GM18519 (cell line): Measurements from ENCODE around the gene SF3B3.
"Not testable (repeated sequence)": the region's sequence is repeated elsewhere in the genome, so short reads cannot be mapped to it uniquely, and the experiment has no call there.

ENCODE experiments used
- ATAC-seq: cut with Tn5 transposase; IDR thresholded peaks from one replicate; pipeline ENCODE4 v1.9.1; 2021; ENCODE audit warnings: mild to moderate bottlenecking, moderate library complexity; ENCODE audit not compliant: unreplicated experiment, low FRiP score

Gene SF3B3

GRCh38 chr16:70510216-70510615, 13.4 kb upstream of the SF3B3 start:
- ATAC-seq, result no peak

- ATAC-seq, result no peak
Observed at GRCh38 chr16:70511833-70512232, 11.8 kb upstream of the SF3B3 start.

GRCh38 chr16:70512456-70512855, 11.2 kb upstream of the SF3B3 start:
- ATAC-seq, result no peak

GRCh38 chr16:70520612-70521297, 2.9 kb upstream of the SF3B3 start:
- no peak for ATAC-seq

- no peak for ATAC-seq
Observed at GRCh38 chr16:70522216-70523075, 1.2 kb upstream of the SF3B3 start.

- no peak for ATAC-seq
Observed at GRCh38 chr16:70523076-70523742, 407 bp upstream of the SF3B3 start, which contains the start of gene COG4. COG4 (minus strand) TSS chr16:70523554; CDS start chr16:70523543, 11 bp downstream.

- not testable (repeated sequence) for ATAC-seq
Observed at GRCh38 chr16:70524399-70524825, 796 bp downstream of the SF3B3 start.

- no peak for ATAC-seq
Observed at GRCh38 chr16:70526403-70526802, 2.8 kb downstream of the SF3B3 start.

- ATAC-seq, result no peak
Observed at GRCh38 chr16:70527315-70527996, 3.8 kb downstream of the SF3B3 start.

GRCh38 chr16:70529051-70529777, 5.6 kb downstream of the SF3B3 start:
- ATAC-seq, result no peak

GRCh38 chr16:70529954-70530353, 6.3 kb downstream of the SF3B3 start:
- ATAC-seq, result not testable (repeated sequence)

GRCh38 chr16:70534971-70535370, 11.4 kb downstream of the SF3B3 start:
- no peak for ATAC-seq

- ATAC-seq, result no peak
Observed at GRCh38 chr16:70540994-70541393, 17.4 kb downstream of the SF3B3 start.

- no peak for ATAC-seq
Observed at GRCh38 chr16:70544548-70544947, 20.9 kb downstream of the SF3B3 start.

GRCh38 chr16:70548936-70549335, 25.3 kb downstream of the SF3B3 start:
- no peak for ATAC-seq

- no peak for ATAC-seq
Observed at GRCh38 chr16:70550082-70550481, 26.5 kb downstream of the SF3B3 start.

- ATAC-seq, result no peak
Observed at GRCh38 chr16:70551788-70552187, 28.2 kb downstream of the SF3B3 start.

GRCh38 chr16:70552675-70553074, 29.1 kb downstream of the SF3B3 start:
- ATAC-seq, result no peak

- ATAC-seq, result no peak
Observed at GRCh38 chr16:70553645-70554044, 30.0 kb downstream of the SF3B3 start.

- no peak for ATAC-seq
Observed at GRCh38 chr16:70556063-70556462, 32.4 kb downstream of the SF3B3 start.
